ENCODE data around the gene NPRL2. TPM values are rescaled to one million over a fixed set of nuclear protein-coding genes. Genes with fewer than 3 reads are reported as not detected.
A peak's percentile ranks its signal among the peaks of the same experiment; 100 is the strongest.

Gene NPRL2
- total and polyA plus RNA-seq, 2 of the 13 experiments (the other 11 are each of a cell fraction or from before 2014, with no cell fraction given) = 30.6 to 51.4 TPM

- TF ChIP-seq ZNF407 (CRISPR knock-in tag; IDR thresholded peaks at IDR 0.05; ENCODE audit: not compliant biosample characterization) = no peak
- TF ChIP-seq ZNF205 (CRISPR knock-in tag; IDR thresholded peaks at IDR 0.05) = no peak
- no peak for TF ChIP-seq ZBTB25 (CRISPR knock-in tag; IDR thresholded peaks at IDR 0.05)
- TF ChIP-seq CC2D1A (CRISPR knock-in tag; IDR thresholded peaks at IDR 0.05) = no peak
- TF ChIP-seq ZSCAN31 (CRISPR knock-in tag; IDR thresholded peaks at IDR 0.05; ENCODE audit: low read depth) = no peak
- TF ChIP-seq HOXA7 (CRISPR knock-in tag; IDR thresholded peaks at IDR 0.05) = 0 out of 2 replicates have a peak, but pooled peaks have one; percentile 36
- TF ChIP-seq NR2F2 (IDR thresholded peaks at IDR 0.05; ENCODE audit: borderline replicate concordance, low read depth) = no peak; the same call in 1 of the 2 replicates
- TF ChIP-seq ZSCAN20 (CRISPR knock-in tag; IDR thresholded peaks at IDR 0.05; ENCODE audit: borderline replicate concordance) = no peak
- TF ChIP-seq ZNF329 (CRISPR knock-in tag; IDR thresholded peaks at IDR 0.05; ENCODE audit: low read depth) = no peak
- TF ChIP-seq BRD4 (CRISPR knock-in tag; IDR thresholded peaks at IDR 0.05) = no peak
- TF ChIP-seq BRCA1 (CRISPR knock-in tag; IDR thresholded peaks at IDR 0.05) = no peak
- no peak for TF ChIP-seq ZNF776 (CRISPR knock-in tag; IDR thresholded peaks at IDR 0.05)
- no peak for TF ChIP-seq ZXDC (CRISPR knock-in tag; IDR thresholded peaks at IDR 0.05)
- TF ChIP-seq FOXC1 (CRISPR knock-in tag; IDR thresholded peaks at IDR 0.05; ENCODE audit: borderline replicate concordance) = no peak
- no peak for TF ChIP-seq PHF20 (CRISPR knock-in tag; IDR thresholded peaks at IDR 0.05)
- no peak for TF ChIP-seq SMAD9 (CRISPR knock-in tag; IDR thresholded peaks at IDR 0.05)
- no peak for TF ChIP-seq PREB (CRISPR knock-in tag; IDR thresholded peaks at IDR 0.05)
These were observed 50.5 kb downstream of the NPRL2 start (continued) for GRCh38 chr3:50299929-50300680.

Data from HepG2 (cell line).